Measurements from ENCODE around the gene PPM1H.

DNA sequence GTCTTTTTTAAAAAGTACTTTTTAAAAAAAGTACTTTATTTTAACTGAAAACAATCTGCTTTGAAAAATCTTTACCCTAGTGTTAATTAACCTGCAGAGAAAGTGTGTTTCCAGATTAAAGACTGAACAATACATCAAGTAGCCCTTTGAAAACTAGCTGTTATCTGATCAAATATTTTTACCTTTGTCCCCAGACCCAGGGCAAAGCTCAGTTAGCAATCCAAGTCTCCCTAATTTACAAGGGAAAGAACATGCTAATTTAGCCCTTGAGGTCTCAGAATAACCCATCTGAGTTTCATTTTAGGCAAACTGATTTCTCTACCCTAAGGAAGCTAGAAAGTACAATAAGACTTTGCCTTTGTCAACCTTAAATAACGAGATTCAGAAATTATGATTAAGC lies 91.2 kb downstream of the PPM1H start:
- TF ChIP-seq, protein P1, sequence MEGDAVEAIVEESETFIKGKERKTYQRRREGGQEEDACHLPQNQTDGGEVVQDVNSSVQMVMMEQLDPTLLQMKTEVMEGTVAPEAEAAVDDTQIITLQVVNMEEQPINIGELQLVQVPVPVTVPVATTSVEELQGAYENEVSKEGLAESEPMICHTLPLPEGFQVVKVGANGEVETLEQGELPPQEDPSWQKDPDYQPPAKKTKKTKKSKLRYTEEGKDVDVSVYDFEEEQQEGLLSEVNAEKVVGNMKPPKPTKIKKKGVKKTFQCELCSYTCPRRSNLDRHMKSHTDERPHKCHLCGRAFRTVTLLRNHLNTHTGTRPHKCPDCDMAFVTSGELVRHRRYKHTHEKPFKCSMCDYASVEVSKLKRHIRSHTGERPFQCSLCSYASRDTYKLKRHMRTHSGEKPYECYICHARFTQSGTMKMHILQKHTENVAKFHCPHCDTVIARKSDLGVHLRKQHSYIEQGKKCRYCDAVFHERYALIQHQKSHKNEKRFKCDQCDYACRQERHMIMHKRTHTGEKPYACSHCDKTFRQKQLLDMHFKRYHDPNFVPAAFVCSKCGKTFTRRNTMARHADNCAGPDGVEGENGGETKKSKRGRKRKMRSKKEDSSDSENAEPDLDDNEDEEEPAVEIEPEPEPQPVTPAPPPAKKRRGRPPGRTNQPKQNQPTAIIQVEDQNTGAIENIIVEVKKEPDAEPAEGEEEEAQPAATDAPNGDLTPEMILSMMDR (conservative IDR thresholded peaks at IDR 0.05): no peak
- no peak for TF ChIP-seq ZFX (IDR thresholded peaks at IDR 0.05)

Data from C4-2B (cell line).